ENCODE data around the gene E2F3. TPM values are rescaled to one million over a fixed set of nuclear protein-coding genes. Genes with fewer than 3 reads are reported as not detected.

E2F3 gene
- total RNA-seq, 4 donors from 2014 or later = 5.8 to 10.7 (median 9.1) TPM

GRCh38 chr6:20409427-20409971 is 7.8 kb downstream of the E2F3 start:
- DNase-seq (ENCODE audit: low spot score) (no peak), ATAC-seq (ENCODE audit: low FRiP score) (no peak)
- TF ChIP-seq CTCF (IDR thresholded peaks at IDR 0.05) = no peak

GRCh38 chr6:20411544-20411943 is 9.9 kb downstream of the E2F3 start:
- no peak for ATAC-seq (ENCODE audit: low FRiP score)
- TF ChIP-seq CTCF (IDR thresholded peaks at IDR 0.05) = no peak
- no peak for DNase-seq (ENCODE audit: low spot score)

GRCh38 chr6:20411953-20412681 is 10.4 kb downstream of the E2F3 start:
- no peak for TF ChIP-seq CTCF (IDR thresholded peaks at IDR 0.05)
- ATAC-seq (ENCODE audit: low FRiP score) = no peak
- DNase-seq (ENCODE audit: low spot score) = no peak

- DNase-seq (ENCODE audit: low spot score) (no peak), ATAC-seq (ENCODE audit: low FRiP score) (no peak)
- TF ChIP-seq CTCF (IDR thresholded peaks at IDR 0.05) = no peak
Measured at GRCh38 chr6:20412682-20413073, 11.0 kb downstream of the E2F3 start.

GRCh38 chr6:20413826-20414225 is 12.1 kb downstream of the E2F3 start:
- no peak for TF ChIP-seq CTCF (IDR thresholded peaks at IDR 0.05)
- no peak for ATAC-seq (ENCODE audit: low FRiP score)
- no peak for DNase-seq (ENCODE audit: low spot score)

GRCh38 chr6:20414711-20415110 is 13.0 kb downstream of the E2F3 start:
- no peak for TF ChIP-seq CTCF (IDR thresholded peaks at IDR 0.05)
- DNase-seq (ENCODE audit: low spot score) = no peak
- ATAC-seq (ENCODE audit: low FRiP score) = no peak

GRCh38 chr6:20415304-20415703 is 13.6 kb downstream of the E2F3 start:
- DNase-seq (ENCODE audit: low spot score) = no peak
- ATAC-seq (ENCODE audit: low FRiP score) = no peak
- TF ChIP-seq CTCF (IDR thresholded peaks at IDR 0.05) = no peak

Data from omental fat pad (tissue), 4 donors.